GM12892 (cell line): ENCODE results near the gene TAS2R4. TPM values are rescaled to one million over a fixed set of nuclear protein-coding genes. Genes with fewer than 3 reads are reported as not detected.
"Not testable (repeated sequence)": the region's sequence is repeated elsewhere in the genome, so short reads cannot be mapped to it uniquely, and the experiment has no call there.

Experiments
- DNase-seq: peaks from one replicate; pipeline ENCODE4 v3.0.0; 2011; ENCODE audit not compliant: insufficient read length
- FAIRE-seq: peaks from 2 replicates; lab custom pipeline; 2011; peaks lifted over from hg19 to GRCh38; lab: Jason Lieb, UNC
- POLR2A ChIP-seq: IDR thresholded peaks from 2 replicates; pipeline ENCODE4 v1.6.1; 2011; ENCODE audit warnings: low read depth, low read length, control low read depth
- POLR2AphosphoS5 ChIP-seq: IDR thresholded peaks from 2 replicates; pipeline ENCODE4 v1.6.1; 2011; ENCODE audit warnings: low read depth, low read length, control low read depth
- TAF1 ChIP-seq: IDR thresholded peaks from 2 replicates; pipeline ENCODE4 v1.6.1; 2011; ENCODE audit warnings: low read depth, mild to moderate bottlenecking, control low read depth, low read length, borderline replicate concordance
- polyA plus RNA-seq: library from polyadenylated mRNA; unstranded; fragments of >200 nt; gene quantifications from one replicate; pipeline ENCODE4 v1.2.1, GENCODE V29; 2012; ENCODE audit warnings: missing spikeins, inconsistent platforms; ENCODE audit not compliant: missing spikeins

Gene TAS2R4, protein sequence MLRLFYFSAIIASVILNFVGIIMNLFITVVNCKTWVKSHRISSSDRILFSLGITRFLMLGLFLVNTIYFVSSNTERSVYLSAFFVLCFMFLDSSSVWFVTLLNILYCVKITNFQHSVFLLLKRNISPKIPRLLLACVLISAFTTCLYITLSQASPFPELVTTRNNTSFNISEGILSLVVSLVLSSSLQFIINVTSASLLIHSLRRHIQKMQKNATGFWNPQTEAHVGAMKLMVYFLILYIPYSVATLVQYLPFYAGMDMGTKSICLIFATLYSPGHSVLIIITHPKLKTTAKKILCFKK
- 0.57 TPM for polyA plus RNA-seq

DNA sequence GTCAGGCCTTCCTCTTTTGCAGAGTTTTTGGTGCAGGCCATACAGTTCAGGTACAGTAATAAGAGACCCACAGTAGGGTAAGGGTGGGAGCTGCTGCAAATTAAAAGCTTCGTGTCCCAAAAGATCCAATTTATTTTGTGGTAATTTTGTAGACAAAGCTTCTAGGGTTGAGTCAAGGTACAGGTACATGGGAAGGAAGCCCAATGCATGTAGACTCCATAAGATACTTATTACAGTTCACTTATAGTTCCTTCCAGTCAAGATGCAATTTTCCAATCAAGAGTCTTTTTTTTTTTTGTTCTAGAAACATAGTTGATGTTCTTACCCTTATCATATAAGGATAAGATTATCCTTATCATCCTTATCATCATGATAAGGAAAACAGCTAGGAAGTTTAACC is at the start of gene TAS2R4:
Gene TAS2R4, plus strand, starts transcription at position 301 of the 400 bp plus-strand sequence. CDS start 1,815 bp downstream, outside the sequence.
- DNase-seq (no peak), FAIRE-seq (no peak)
- TF ChIP-seq POLR2AphosphoS5 (no peak), TAF1 (no peak), POLR2A (no peak)

DNA sequence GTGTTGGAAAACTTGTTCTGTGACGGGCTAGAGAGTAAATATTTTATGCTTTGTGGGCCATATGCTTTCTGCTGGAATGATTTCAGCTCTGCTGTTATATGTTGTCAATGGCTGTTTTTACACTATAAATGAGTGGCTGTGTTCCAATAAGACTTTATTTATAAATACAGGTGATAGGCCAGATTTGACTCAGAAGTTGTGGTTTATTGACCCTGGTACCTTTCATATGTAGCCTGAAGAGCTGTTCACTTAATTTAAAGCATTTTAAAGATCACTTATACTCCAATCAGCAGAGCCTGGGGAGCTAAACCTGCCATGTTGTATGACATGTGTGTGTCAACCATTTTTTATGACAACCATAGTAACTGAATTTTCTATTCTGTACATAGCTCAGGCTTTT is 47.5 kb upstream of the TAS2R4 start:
- no peak for FAIRE-seq
- TF ChIP-seq TAF1 (no peak), POLR2AphosphoS5 (no peak), POLR2A (no peak)
- no peak for DNase-seq

GRCh38 chr7:141731476-141732149 is 44.9 kb upstream of the TAS2R4 start:
- FAIRE-seq (no peak), DNase-seq (no peak)
- TF ChIP-seq POLR2A: no peak
- no peak for TF ChIP-seq POLR2AphosphoS5
- TF ChIP-seq TAF1: no peak

DNA sequence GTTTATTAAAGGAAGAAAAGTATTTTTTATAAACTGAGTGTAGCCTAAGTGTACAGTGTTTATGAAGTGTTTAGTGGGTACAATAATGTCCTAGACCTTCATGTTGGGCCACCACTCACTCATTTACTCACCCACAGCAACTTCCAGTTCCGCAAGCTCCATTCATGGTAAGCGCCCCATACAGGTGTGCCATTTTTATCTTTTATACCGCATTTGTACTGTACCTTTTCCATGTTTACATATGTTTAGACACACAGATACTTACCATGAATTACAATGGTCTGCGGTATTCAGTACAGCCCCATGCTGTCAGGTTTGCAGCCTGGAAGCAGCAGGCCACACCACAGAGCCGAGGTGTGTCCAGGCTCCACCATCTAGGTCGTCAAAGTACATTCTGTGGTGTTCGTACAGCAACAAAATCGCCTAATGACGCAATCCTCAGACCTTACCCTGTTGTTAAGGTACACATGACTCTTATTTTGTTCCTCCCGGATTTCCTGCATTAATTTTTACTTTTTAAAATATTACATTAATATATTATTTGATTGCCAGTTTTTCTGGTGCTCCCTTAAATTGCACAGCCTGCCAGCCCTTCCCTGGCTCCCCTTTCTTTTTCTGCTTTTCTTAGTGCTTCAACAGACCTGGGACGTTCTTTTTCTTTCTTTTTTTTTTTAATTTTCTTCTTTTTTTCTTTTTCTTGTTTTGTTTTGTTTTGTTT is 39.2 kb upstream of the TAS2R4 start:
- FAIRE-seq (peak; percentile 63), DNase-seq (no peak)
- TF ChIP-seq POLR2AphosphoS5: no peak
- TF ChIP-seq TAF1: no peak
- no peak for TF ChIP-seq POLR2A

DNA sequence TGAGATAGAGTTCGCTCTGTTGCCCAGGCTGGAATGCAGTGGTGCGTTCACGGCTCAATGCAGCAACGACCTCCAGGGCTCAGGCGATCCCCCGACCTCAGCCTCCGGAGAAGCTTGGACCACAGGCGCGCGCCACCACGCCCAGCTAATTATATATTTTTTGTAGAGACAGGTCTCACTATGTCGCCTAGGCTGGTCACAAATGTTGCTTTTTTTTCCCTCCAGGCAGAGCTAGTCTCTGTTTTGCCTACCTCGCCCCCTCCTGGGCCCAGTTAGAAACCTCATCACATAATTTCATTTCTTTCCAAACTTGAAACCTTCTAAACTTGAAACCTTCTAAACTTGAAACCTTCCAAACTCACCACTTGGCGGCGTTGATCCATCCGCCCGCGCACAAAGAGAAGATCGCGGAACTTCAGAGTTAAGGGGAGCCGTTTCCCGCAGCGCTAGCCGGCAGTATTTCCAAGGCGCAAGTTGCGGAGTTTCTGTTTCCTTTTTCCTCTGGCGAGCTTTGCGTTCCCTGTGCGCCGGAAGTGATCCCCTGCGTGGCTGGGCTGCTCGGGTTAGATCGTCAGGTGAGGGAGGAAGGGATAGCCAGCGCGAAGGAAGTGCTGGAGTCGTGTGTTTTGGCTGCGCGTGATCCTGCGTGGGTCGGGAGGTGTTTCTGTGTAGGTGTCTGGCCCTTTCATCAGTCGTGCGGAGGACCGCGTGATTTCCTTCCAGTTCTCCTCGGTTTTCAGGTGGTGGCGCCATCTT is 38.5 kb upstream of the TAS2R4 start, which contains the start of gene SSBP1:
Gene SSBP1, plus strand, starts transcription at position 523 of the 756 bp plus-strand sequence. CDS start 809 bp downstream, outside the sequence.
- peak; percentile 80; the same call in 1 of the 2 replicates for TF ChIP-seq TAF1
- TF ChIP-seq POLR2AphosphoS5: peak; percentile 99
- peak; percentile 97 for TF ChIP-seq POLR2A
- DNase-seq (peak; percentile 51), FAIRE-seq (peak; percentile 96)

DNA sequence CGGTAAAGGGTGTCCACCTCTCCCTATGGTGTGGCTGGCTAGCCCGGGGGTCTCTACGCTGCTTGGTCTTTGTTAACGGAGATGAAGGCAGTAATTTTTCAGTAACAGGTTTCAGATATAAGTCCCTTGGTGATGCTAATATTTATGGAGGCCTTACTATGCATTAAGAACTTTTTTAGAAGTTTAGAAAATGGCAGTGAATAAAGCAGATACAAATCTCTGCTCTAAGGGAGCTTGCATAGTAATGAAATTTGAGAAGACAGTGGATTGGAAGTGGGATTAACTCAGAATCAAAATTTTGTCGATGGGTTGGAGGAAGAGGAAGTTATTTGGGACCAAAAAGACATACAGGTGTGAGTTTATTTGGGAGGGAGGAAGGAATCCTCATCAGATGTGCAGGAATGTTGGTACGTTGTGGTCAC is 37.9 kb upstream of the TAS2R4 start:
- TF ChIP-seq POLR2AphosphoS5: no peak
- TF ChIP-seq TAF1: no peak
- TF ChIP-seq POLR2A: no peak
- no peak for DNase-seq
- FAIRE-seq: no peak

DNA sequence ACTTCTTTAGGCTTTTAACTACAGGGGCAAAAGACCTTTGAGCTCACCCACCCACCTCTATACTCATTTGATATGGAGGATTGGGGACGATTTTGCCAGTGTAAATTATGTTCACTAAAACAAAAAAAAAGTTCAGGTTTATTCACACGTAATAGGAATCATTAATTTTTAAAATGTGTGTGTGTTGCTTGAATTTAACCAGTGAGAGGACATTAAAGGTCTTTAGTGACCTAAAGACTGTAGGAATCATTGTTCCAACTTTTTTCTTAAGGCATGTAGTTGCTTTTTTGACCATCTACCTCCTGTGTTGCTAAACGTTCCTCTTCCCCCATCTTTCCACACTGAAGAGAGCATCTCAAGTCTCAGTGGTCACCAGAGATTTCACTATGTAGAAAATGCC is 37.2 kb upstream of the TAS2R4 start:
- DNase-seq (no peak), FAIRE-seq (no peak)

GRCh38 chr7:141742229-141742628 is 34.2 kb upstream of the TAS2R4 start:
- no peak for TF ChIP-seq POLR2AphosphoS5
- no peak for TF ChIP-seq POLR2A
- DNase-seq (no peak), FAIRE-seq (no peak)

More for the DNA sequence above, 37.2 kb upstream of the TAS2R4 start:
- TF ChIP-seq TAF1: no peak
- TF ChIP-seq POLR2AphosphoS5: no peak
- TF ChIP-seq POLR2A: no peak

DNA sequence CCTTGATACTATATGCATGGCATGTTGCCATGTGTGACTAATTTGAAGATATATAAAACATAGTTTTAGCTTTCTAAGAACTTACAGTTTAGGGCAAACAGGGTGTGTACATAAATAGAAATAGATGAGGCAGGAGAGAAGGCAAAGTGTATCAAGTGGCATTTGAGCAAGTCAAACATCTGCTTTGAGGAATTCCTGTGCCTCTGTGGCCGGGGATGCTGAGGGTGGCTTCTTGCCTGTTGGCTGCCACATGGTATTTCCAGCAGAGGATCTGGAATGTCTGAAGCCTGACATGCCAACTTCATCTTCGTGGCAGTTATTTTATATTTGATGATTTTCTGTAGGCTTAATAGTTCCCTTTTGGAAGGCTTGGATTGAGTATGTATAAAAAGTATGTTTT is 32.3 kb upstream of the TAS2R4 start:
- FAIRE-seq (no peak), DNase-seq (no peak)
- no peak for TF ChIP-seq POLR2AphosphoS5
- TF ChIP-seq TAF1: no peak
- TF ChIP-seq POLR2A: no peak

GRCh38 chr7:141748396-141748795 is 28.1 kb upstream of the TAS2R4 start:
- TF ChIP-seq TAF1 (no peak), POLR2A (no peak), POLR2AphosphoS5 (no peak)
- DNase-seq (no peak), FAIRE-seq (no peak)

DNA sequence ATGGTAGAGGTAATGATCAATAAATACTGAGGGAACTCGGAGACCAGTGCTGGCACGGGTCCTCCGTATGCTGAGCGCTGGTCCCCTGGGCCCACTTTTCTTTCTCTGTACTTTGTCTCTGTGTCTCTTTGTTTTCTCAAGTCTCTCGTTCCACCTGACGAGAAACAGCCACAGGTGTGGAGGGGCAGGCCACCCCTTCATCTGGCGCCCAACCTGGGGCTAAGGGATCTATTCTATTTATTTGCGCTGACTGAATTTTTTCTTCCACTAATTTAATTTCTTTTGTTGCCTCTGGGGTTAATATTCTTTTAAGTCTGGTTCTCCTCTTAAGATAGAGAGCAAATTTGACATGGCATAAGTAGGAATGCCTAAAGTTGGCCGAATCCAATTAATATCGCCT is 24.6 kb upstream of the TAS2R4 start:
- FAIRE-seq, DNase-seq: not testable (repeated sequence)
